Subcutaneous abdominal adipose tissue (tissue), 5 donors: ENCODE results near the gene PPP1R14C.
A peak's percentile ranks its signal among the peaks of the same experiment; 100 is the strongest.
"Not testable (repeated sequence)": the region's sequence is repeated elsewhere in the genome, so short reads cannot be mapped to it uniquely, and the experiment has no call there.

Experiments
- H3K27ac ChIP-seq: one replicate; pipeline ENCODE4 v1.7.0; 2013; ENCODE audit warnings: low read depth, mild to moderate bottlenecking, inconsistent platforms, low read length, moderate library complexity
- H3K27me3 ChIP-seq, 5 donors: one replicate each; pipeline ENCODE4 v1.7.0; 2013; ENCODE audit warnings: low read length in 5 of 5, inconsistent platforms in 1 of 5; ENCODE audit not compliant: control insufficient read depth in 5 of 5, insufficient read depth in 4 of 5
- H3K36me3 ChIP-seq, 5 donors: one replicate each; pipeline ENCODE4 v1.7.0; 2013; ENCODE audit warnings: low read length in 5 of 5; ENCODE audit not compliant: control insufficient read depth in 5 of 5, insufficient read depth in 5 of 5
- H3K4me1 ChIP-seq, 5 donors: one replicate each; pipeline ENCODE4 v1.7.0; 2013; ENCODE audit warnings: low read length in 5 of 5, mild to moderate bottlenecking in 3 of 5, moderate library complexity in 1 of 5; ENCODE audit not compliant: control insufficient read depth in 5 of 5, insufficient read depth in 5 of 5
- H3K4me3 ChIP-seq, 5 donors: one replicate each; pipeline ENCODE4 v1.7.0; 2013; ENCODE audit warnings: low read length in 5 of 5, low read depth in 1 of 5
- H3K9ac ChIP-seq, 5 donors: one replicate each; pipeline ENCODE4 v1.7.0; 2013; ENCODE audit warnings: low read length in 5 of 5, mild to moderate bottlenecking in 4 of 5, moderate library complexity in 3 of 5
- H3K9me3 ChIP-seq, 5 donors: one replicate each; pipeline ENCODE4 v1.7.0; 2013; ENCODE audit warnings: low read length in 5 of 5; ENCODE audit not compliant: control insufficient read depth in 5 of 5
- donor health status: healthy.
- donor health status: healthy.
- donor health status: healthy.
- donor health status: healthy.
- donor health status: healthy.

PPP1R14C gene

GRCh38 chr6:150137711-150138110, 5.1 kb upstream of the PPP1R14C start:
- not testable (repeated sequence) for H3K9me3 ChIP-seq, H3K9ac ChIP-seq, H3K36me3 ChIP-seq, H3K27ac ChIP-seq, H3K4me3 ChIP-seq
- Histone ChIP-seq H3K4me1 (peaks cover 0 to 20% (median 15%) of the 10 kb centered on the region in 5 donors), H3K27me3 (peaks cover 7 to 31% (median 21%) of the 10 kb centered on the region in 5 donors)

DNA sequence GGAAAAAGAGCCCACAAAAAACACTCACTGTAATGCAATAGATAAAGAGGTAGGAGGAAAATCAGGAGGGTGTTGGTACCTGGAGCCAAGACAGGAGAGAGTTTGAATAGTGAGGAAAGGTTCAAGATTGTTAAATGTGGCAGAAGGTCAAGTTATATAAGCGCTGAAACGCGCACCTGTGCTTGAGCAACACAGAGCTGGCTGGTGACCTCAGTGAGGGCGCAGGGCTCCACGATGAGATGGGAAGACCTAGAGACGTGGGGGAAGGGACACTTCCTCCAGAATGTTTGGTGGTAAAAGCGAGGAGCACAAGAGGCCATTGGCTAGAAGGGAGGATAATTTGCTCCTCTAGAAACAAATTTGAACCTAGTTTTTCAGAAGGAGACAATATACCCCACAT, 4.2 kb upstream of the PPP1R14C start:
- no peak overlapping the region for H3K4me3 ChIP-seq
- no peak overlapping the region for H3K27ac ChIP-seq
- H3K27me3 ChIP-seq, result peaks cover 15 to 38% (median 22%) of the 10 kb centered on the region in 5 donors
- peaks cover 0 to 27% (median 21%) of the 10 kb centered on the region in 5 donors for H3K4me1 ChIP-seq
- no peaks in the 10 kb centered on the region for H3K36me3 ChIP-seq
- H3K9ac ChIP-seq, result no peak overlapping the region
- peaks cover 0 to 9% (median 0%) of the 10 kb centered on the region in 5 donors for H3K9me3 ChIP-seq

GRCh38 chr6:150139533-150139932, 3.3 kb upstream of the PPP1R14C start:
- Histone ChIP-seq H3K27ac (no peak overlapping the region), H3K27me3 (peaks cover 24 to 47% (median 30%) of the 10 kb centered on the region in 5 donors), H3K9ac (no peak overlapping the region), H3K4me1 (peaks cover 0 to 25% (median 17%) of the 10 kb centered on the region in 5 donors), H3K4me3 (no peak overlapping the region), H3K9me3 (peaks cover 0 to 9% (median 0%) of the 10 kb centered on the region in 5 donors), H3K36me3 (no peaks in the 10 kb centered on the region)

DNA sequence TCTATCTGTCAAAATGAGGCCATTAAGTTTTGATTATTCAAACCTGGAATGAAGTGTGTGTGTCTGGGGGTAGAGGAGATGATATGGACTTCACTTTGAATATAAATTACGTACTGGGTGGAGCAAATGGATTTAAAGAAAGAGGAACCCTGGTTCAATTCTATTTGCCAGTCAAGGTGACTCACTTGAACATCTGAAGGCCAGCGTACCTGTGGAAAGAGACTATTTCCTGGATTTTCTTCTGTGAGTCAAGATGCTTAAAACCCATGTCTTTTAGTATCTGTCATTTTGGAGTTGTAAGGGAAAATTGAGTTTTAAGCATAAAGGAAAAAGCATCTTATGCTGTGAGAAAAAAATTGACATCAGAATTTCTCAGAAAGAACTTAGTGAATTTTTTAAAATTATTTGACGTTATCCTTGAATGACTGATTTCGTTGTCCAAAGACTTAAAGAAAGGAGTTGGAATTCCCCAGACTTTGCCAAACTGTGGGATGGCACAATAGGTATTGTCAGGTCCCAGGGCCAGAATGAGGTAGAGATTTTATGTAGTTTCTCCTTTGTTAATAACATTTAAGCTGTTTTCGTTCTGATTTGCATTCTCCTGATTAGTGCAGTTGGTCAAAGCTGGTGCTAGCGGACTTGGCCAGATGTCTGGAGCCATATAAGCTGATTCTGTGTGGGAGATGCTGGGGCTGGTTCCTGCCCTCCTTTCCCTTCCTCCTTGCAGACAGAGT, 2.4 kb upstream of the PPP1R14C start:
- Histone ChIP-seq H3K27ac (no peak overlapping the region), H3K27me3 (peaks cover 25 to 52% (median 34%) of the 10 kb centered on the region in 5 donors), H3K9ac (no peak overlapping the region), H3K36me3 (no peaks in the 10 kb centered on the region), H3K4me3 (no peak overlapping the region), H3K9me3 (peaks cover 0 to 9% (median 0%) of the 10 kb centered on the region in 5 donors), H3K4me1 (peaks cover 0 to 22% (median 17%) of the 10 kb centered on the region in 5 donors)

- Histone ChIP-seq H3K27me3 (peaks cover 27 to 53% (median 34%) of the 10 kb centered on the region in 5 donors), H3K36me3 (no peaks in the 10 kb centered on the region), H3K9ac (no peak overlapping the region), H3K27ac (no peak overlapping the region), H3K9me3 (peaks cover 0 to 4% (median 0%) of the 10 kb centered on the region in 5 donors), H3K4me3 (peak overlapping the region in 4 of 5 donors; percentile 32 to 63 (median 54)), H3K4me1 (peaks cover 0 to 22% (median 17%) of the 10 kb centered on the region in 5 donors)
Observed at GRCh38 chr6:150142097-150142669, 661 bp upstream of the PPP1R14C start.

GRCh38 chr6:150143516-150144293, 861 bp downstream of the PPP1R14C start:
- H3K4me3 ChIP-seq, result peak overlapping the region in 4 of 5 donors; percentile 48 to 63 (median 54)
- no peak overlapping the region for H3K27ac ChIP-seq
- H3K36me3 ChIP-seq, result no peaks in the 10 kb centered on the region
- no peaks in the 10 kb centered on the region for H3K9me3 ChIP-seq
- H3K4me1 ChIP-seq, result peaks cover 0 to 22% (median 17%) of the 10 kb centered on the region in 5 donors
- H3K27me3 ChIP-seq, result peaks cover 27 to 56% (median 32%) of the 10 kb centered on the region in 5 donors
- no peak overlapping the region for H3K9ac ChIP-seq

- Histone ChIP-seq H3K4me1 (peaks cover 0 to 22% (median 17%) of the 10 kb centered on the region in 5 donors), H3K9ac (no peak overlapping the region), H3K27ac (no peak overlapping the region), H3K27me3 (peaks cover 27 to 59% (median 30%) of the 10 kb centered on the region in 5 donors), H3K4me3 (peak overlapping the region in 1 of 5 donors; percentile 19), H3K9me3 (no peaks in the 10 kb centered on the region), H3K36me3 (no peaks in the 10 kb centered on the region)
Observed at GRCh38 chr6:150144294-150144868, 1.5 kb downstream of the PPP1R14C start.

DNA sequence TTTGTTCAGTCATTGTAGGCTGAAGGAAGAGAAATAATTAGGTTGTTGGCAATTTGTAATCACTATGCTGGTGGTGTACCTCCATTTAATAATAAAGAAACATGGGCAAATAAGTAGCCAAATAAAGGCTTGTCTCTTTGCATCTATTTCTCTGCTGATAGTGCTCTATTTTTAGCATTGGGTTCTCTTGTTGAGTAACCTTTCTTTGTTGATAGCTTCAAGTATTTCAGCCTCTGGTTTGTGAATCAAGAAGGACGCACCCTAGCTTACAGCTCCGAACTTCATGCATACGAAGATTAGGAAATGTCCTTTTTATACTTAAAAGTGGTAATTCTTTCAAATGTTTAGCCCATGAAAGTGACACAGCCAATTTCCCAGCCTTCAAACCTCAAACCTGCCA, 2.6 kb downstream of the PPP1R14C start:
- no peaks in the 10 kb centered on the region for H3K9me3 ChIP-seq
- H3K36me3 ChIP-seq, result no peaks in the 10 kb centered on the region
- H3K27me3 ChIP-seq, result peaks cover 30 to 59% (median 33%) of the 10 kb centered on the region in 5 donors
- H3K4me3 ChIP-seq, result no peak overlapping the region
- no peak overlapping the region for H3K9ac ChIP-seq
- no peak overlapping the region for H3K27ac ChIP-seq
- peaks cover 0 to 22% (median 17%) of the 10 kb centered on the region in 5 donors for H3K4me1 ChIP-seq

- Histone ChIP-seq H3K27me3 (peaks cover 29 to 59% (median 32%) of the 10 kb centered on the region in 5 donors), H3K4me3 (no peak overlapping the region), H3K36me3 (no peaks in the 10 kb centered on the region), H3K9ac (no peak overlapping the region), H3K9me3 (no peaks in the 10 kb centered on the region), H3K4me1 (peaks cover 0 to 22% (median 17%) of the 10 kb centered on the region in 5 donors), H3K27ac (no peak overlapping the region)
Observed at GRCh38 chr6:150145830-150146229, 3.0 kb downstream of the PPP1R14C start.
